H1 (cell line): ENCODE data around the gene CCT5.

Source experiments
- CBX5 ChIP-seq: fragments of 300-800, 300-1000 bp; sonication (generic); IDR thresholded peaks from 2 replicates; pipeline ENCODE4 v1.7.1; 2016; ENCODE audit warnings: antibody characterized with exemption, low read length, low read depth
- HDAC2 ChIP-seq, 2 experiments: fragments of 300-600 bp in 1 of 2; sonication (generic) in 1 of 2; IDR thresholded peaks; 2 replicates each; pipeline ENCODE4 v1.6.1; 2011 to 2012; ENCODE audit warnings: low read depth in 2 of 2, low read length in 2 of 2, mild to moderate bottlenecking in 2 of 2, moderate library complexity in 2 of 2, borderline replicate concordance in 1 of 2, inconsistent platforms in 1 of 2
- POLR2A ChIP-seq, 2 experiments: IDR thresholded peaks; 1 replicate in 1 of 2; 2 replicates in 1 of 2; pipeline ENCODE4 v1.6.1; 2011; ENCODE audit warnings: low read depth in 2 of 2, low read length in 2 of 2, mild to moderate bottlenecking in 2 of 2; ENCODE audit errors: control extremely low read depth in 1 of 2
- POLR2AphosphoS5 ChIP-seq: IDR thresholded peaks from 2 replicates; pipeline ENCODE4 v1.6.1; 2011; ENCODE audit warnings: low read depth, low read length
- TAF7 ChIP-seq: optimal IDR thresholded peaks from 2 replicates; pipeline ENCODE3; 2011; ENCODE audit warnings: low read depth, mild to moderate bottlenecking, inconsistent platforms, low read length, moderate library complexity, borderline replicate concordance
- TCF12 ChIP-seq: IDR thresholded peaks from 2 replicates; pipeline ENCODE4 v1.6.1; 2011; ENCODE audit warnings: low read depth, mild to moderate bottlenecking, low read length
- YY1 ChIP-seq: IDR thresholded peaks from 2 replicates; pipeline ENCODE4 v1.6.1; 2011; ENCODE audit warnings: low read depth, mild to moderate bottlenecking, low read length
- TF ChIP-seq, protein P1 (sequence below), 3 experiments: IDR thresholded peaks; 1 replicate in 2 of 3; 2 replicates in 1 of 3; pipeline versions ENCODE4 v1.5.1 to v1.6.1; 2011; ENCODE audit warnings: low read length in 3 of 3, mild to moderate bottlenecking in 3 of 3, inconsistent platforms in 2 of 3, low read depth in 1 of 3, moderate library complexity in 1 of 3; ENCODE audit not compliant: insufficient read depth in 1 of 3; ENCODE audit errors: control extremely low read depth in 1 of 3

DNA sequence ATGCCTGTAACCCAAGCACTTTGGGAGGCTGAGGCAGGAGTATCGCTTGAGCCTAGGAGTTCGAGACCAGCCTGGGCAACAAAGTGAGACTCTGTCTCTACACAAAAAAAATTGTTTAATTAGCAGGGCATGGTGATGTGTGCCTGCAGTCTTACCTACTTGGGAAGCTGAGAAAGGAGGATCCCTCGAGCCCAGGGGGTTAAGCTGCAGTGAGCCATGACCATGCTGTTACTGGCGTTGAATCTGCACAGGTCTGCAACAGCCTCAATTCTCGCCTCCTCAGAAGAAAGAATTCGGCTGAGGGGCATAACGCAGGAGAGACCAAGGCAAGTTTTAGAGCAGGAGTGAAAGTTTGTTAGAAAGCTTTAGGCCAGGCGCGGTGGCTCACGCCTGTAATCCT lies 18.0 kb downstream of the CCT5 start:
- TF ChIP-seq TCF12: no peak
- TF ChIP-seq POLR2AphosphoS5: no peak
- TF ChIP-seq HDAC2 (IDR thresholded peaks at IDR 0.05; ENCODE audit: borderline replicate concordance in 1 of 2, low read depth in 2 of 2, low read length in 2 of 2): no peak
- no peak for TF ChIP-seq CBX5
- no peak for TF ChIP-seq TAF7
- TF ChIP-seq, protein P1, sequence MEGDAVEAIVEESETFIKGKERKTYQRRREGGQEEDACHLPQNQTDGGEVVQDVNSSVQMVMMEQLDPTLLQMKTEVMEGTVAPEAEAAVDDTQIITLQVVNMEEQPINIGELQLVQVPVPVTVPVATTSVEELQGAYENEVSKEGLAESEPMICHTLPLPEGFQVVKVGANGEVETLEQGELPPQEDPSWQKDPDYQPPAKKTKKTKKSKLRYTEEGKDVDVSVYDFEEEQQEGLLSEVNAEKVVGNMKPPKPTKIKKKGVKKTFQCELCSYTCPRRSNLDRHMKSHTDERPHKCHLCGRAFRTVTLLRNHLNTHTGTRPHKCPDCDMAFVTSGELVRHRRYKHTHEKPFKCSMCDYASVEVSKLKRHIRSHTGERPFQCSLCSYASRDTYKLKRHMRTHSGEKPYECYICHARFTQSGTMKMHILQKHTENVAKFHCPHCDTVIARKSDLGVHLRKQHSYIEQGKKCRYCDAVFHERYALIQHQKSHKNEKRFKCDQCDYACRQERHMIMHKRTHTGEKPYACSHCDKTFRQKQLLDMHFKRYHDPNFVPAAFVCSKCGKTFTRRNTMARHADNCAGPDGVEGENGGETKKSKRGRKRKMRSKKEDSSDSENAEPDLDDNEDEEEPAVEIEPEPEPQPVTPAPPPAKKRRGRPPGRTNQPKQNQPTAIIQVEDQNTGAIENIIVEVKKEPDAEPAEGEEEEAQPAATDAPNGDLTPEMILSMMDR (IDR thresholded peaks at IDR 0.05; ENCODE audit: control extremely low read depth in 1 of 3, insufficient read depth in 1 of 3, low read depth in 1 of 3, low read length in 3 of 3): no peak
- no peak for TF ChIP-seq POLR2A (IDR thresholded peaks at IDR 0.05; ENCODE audit: control extremely low read depth in 1 of 2, low read depth in 2 of 2, low read length in 2 of 2)
- TF ChIP-seq YY1: no peak
